NCI-H526 treated with DMSO at 0.1 percent for 48 hours (cell line): ENCODE data around the gene RICTOR.
A peak's percentile ranks its signal among the peaks of the same experiment; 100 is the strongest.

Experiments used
- DNase-seq: peaks from one replicate; lab custom pipeline; 2025; lab: John Stamatoyannopoulos, UW

RICTOR gene

DNA sequence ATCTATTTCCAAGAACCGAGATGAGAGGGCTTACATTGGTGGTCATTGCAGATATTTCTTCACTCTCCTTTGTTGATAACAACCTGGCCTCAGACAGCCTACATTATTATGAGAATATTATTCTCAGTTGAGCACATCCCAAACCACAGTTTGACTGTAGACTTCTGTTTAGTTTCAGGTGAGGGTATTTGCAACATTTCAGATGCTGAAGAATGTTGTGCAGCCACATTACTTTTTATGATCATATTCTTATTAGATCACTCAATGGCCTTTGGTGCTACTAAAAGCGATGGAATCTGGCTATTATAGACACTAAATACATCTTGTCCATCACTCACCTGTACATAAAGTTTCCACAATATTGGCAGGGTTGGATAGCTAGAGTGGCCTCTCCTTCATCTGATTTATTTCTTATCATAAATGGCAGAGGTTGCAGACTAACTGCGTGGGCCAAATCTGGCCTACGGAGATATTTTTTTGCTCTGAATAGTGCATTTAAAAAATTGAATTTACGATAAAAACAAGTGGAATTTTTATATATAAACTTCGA lies 26.2 kb upstream of the RICTOR start:
- DNase-seq, result no peak

GRCh38 chr5:39099831-39100230 lies 25.6 kb upstream of the RICTOR start:
- no peak for DNase-seq

DNA sequence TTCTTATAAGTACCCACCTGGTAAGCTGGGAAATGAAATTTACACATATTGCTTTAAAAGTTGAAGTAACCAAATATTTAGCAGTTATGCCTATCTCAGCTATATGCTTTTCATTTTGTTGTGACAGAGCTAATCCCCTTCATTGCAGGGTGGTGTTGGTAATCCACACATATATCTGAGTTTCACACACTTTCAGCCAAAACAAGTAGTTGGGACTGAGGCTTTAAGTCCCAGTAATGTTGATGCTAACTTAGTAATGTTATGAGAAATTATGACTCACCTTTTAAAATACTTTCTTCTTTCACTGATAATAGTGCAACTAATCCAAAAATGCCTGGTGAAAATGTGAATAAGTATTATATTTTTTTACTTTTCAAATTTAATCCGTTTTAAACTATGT lies 19.2 kb upstream of the RICTOR start:
- DNase-seq, result no peak

- DNase-seq, result no peak
Observed at GRCh38 chr5:39092581-39093351, 18.6 kb upstream of the RICTOR start.

DNA sequence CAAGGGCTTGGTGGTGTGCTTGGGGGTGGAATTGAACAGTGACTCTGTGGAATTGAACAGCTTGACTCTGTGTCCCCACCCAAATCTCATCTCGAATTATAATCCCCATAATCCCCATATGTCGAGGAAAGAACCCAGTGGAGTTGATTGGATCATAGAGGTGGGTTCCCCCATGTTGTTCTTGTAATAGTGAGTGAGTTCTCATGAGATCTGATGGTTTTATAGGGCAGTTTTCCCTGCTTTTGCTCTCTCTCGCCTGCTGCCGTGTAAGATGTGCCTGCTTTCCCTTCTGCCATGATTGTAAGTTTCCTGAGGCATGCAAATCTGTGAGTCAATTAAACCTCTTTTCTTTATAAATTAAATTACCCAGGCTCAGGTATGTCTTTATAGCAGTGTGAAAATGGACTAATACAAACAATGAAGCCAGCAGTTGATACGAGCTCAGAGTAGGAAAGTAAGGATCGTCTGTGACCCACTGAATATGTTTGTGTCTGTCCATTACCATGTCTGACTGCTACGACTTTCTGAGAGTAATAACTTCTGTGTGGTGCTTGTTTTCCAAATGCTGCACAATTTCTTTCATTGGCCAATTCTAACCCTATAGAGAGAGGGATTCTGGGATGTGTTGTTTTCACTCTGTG lies 17.9 kb upstream of the RICTOR start:
- no peak for DNase-seq

DNA sequence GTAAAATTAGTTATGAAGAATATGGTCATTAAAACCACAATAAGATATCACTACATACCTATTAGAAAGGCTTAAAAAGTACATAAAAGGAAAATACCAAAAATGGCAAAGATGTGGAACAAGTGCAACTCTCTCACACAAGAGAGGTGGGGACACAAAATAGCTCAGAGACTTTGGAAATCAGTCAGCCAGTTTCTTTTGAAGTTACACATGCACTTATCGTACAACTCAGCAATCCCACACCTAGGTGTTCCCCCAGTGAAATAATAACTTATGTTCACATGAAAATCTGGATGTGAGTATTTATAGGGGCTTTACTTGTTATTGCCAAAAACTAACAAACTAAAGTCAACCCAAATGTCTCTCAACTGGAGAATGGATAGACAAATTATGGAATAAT lies 9.8 kb upstream of the RICTOR start:
- DNase-seq, result no peak

DNA sequence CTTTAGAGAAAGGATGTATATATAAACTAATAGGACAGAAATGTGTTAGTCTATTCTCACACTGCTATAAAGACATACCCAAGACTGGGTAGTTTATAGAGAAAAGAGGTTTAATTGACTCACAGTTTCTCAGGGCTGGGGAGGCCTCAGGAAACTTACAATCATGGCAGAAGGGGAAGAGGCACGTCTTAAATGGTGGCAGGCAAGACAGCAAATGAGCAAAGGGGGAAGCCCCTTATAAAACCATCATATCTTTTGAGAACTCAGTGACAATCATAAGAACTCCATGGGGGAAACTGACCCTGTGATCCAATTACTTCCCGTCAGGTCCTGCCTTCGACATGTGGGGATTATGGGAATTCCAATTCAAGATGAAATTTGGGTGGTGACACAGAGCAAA lies 8.8 kb upstream of the RICTOR start:
- no peak for DNase-seq

GRCh38 chr5:39080597-39081204 lies 6.5 kb upstream of the RICTOR start:
- DNase-seq, result peak; percentile 29

DNA sequence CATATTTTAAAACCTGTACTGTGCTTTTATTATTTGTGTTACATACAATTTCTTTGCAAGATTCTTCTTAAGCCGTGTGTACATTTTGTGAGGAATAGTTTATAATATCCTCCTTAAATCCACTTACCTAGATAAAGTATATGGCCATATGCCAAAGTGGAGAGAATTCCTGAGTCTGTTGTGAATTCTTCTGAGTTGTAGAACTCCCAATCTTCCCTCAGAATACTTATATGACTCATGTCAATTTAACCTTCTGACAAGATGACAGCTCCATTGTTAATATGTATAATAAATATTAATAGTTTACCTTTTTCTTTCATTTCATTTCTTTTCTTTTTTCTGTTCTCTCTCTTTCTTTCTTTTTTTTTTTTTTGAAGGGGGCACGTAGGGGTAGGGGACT lies 6.0 kb upstream of the RICTOR start:
- no peak for DNase-seq

DNA sequence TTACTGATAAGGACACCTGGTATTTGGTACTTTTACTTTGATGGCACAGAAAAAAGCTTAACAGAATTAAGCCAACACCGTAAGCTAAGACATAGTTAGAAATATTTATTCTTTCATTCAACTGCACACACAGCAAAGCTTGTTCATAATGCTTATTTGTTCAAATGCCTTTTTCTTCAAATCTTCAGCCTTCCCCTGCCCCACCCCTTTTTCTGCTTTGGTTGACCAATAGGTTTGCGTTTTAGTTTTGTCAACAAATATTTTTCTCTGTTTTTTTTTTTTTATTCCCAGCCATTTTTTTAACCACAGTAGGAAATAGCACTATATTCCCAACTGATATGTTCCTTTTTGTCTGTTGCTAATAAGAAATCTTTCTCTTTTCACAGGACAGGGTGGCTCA lies 4.9 kb upstream of the RICTOR start:
- DNase-seq, result no peak

- DNase-seq, result no peak
Observed at GRCh38 chr5:39076757-39077728, 2.8 kb upstream of the RICTOR start.

DNA sequence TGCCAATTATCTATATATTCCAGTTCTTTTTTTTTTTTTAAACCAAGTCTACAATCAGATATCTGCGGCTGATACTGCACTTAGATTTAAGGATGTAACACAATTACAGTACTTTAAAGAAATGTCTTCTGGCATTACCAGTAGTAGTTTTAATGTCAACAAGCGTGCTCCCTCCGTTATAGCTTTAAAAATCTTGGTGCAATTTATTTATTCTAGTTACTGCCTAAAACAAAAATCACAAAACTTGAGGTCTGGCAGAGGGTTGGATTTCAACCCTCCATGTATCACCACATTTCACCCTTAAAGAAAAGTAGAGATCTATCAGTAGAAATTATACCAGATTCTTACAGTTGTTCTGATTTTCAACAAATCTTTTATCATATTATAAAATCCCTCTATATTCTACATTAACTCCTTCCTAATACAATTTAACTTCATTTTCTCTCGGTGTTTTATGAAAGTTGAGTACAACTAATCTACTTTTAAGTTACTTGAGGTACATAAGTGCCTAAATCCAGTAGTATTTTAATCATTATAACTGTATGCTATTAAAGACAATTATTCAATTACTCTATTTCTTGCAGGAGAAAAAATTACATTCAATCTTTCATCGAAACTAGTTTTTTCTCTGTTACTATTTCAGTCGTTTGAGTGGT lies 2.0 kb upstream of the RICTOR start:
- DNase-seq, result no peak

DNA sequence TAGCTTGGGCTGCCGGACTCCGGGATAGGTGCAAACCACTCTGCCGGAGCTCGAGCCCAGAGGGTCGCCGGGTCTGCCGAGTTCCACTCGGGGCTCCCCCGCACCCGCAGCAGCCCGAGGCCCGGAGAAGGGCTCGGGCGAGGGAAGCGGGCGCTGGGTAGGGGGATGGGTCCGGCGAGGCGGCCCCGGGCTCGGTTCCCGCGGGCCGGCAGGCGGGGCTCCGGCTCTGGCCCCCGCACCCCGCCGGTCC lies 507 bp downstream of the RICTOR start:
- DNase-seq, result no peak

DNA sequence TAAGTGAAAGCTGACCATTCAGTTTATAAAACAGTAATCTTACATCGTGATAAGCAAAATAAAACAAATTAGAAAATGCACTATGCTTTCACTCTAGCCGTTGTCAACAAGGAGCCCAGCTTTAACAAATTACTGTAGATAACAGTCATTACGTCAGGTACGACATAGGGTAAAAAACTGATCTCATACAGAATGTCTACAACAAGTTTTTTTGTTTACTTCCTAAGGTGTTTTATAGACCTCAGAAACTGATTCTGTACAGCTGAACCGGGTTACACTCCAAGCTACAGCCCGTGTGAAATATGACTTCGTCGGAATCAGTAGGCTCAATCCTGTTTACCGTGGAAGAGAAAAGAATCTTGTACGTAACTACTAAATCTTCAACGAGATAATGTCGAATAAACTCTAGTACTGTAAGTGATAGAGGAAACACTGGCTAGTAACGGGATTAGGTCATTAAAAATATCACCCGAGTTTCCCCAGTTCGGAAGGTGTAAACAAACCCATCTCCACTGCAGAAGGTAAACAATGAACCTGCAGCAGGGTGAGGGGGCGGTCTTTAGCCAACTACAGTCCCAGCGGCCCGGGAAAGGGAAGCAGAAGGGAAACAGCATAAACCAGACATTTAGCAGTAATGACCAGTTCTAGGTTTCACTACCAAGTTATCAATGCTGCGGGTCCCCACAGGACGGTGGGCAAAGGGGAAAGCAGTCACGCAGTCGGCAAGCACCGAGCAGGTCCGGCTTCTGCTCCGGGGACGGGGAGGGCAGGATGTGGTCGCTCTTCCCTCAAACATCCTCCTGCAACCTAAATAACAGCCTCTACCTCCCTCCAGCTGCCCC lies 1.1 kb downstream of the RICTOR start:
- peak; percentile 91 for DNase-seq

- DNase-seq, result no peak
Observed at GRCh38 chr5:39068099-39068498, 6.1 kb downstream of the RICTOR start.

DNA sequence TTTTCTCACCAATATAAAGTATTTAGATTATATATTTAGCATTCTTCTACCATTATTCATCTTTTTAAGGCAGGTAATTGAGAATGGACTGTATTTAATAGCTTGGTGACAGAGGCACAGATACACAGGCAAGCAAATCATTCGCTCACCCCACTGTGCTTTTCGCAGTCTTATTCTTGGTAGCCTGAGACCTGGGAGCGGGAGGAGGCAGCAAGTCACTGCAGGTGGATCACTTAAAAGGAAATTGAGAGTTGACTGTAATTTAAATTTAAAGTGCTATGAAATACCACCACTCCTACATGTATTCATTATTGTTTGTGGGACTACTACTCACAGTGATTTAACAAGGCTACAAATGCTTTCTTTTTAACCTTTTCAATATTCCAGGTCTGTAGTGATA lies 9.7 kb downstream of the RICTOR start:
- no peak for DNase-seq

- no peak for DNase-seq
Observed at GRCh38 chr5:39063037-39063436, 11.2 kb downstream of the RICTOR start.

GRCh38 chr5:39062530-39062929 lies 11.7 kb downstream of the RICTOR start:
- no peak for DNase-seq

GRCh38 chr5:39062104-39062503 lies 12.1 kb downstream of the RICTOR start:
- no peak for DNase-seq

DNA sequence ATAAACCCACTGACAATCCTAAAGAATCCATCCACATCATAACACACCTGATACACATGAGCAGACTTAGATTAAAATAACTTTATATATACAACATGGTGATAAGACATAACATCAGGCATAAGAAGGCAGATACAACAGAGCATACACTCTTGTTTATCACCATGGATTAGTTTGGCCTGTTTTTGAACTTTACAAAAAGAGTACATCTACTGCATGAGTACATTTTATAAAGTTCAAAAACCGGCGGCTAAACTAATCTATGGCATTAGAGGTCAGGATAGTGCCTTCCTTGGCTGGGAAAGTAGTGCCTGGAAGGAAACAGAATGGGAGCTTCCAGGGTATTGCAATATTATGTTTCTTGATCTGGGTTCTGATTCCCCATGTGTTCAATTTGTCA lies 15.1 kb downstream of the RICTOR start:
- no peak for DNase-seq
